NCI-H128 (cell line): ENCODE measurements around the gene BRME1.

Experiments used
- DNase-seq: peaks from one replicate; lab custom pipeline; 2025; ENCODE audit not compliant: unreplicated experiment; lab: John Stamatoyannopoulos, UW

BRME1 gene

DNA sequence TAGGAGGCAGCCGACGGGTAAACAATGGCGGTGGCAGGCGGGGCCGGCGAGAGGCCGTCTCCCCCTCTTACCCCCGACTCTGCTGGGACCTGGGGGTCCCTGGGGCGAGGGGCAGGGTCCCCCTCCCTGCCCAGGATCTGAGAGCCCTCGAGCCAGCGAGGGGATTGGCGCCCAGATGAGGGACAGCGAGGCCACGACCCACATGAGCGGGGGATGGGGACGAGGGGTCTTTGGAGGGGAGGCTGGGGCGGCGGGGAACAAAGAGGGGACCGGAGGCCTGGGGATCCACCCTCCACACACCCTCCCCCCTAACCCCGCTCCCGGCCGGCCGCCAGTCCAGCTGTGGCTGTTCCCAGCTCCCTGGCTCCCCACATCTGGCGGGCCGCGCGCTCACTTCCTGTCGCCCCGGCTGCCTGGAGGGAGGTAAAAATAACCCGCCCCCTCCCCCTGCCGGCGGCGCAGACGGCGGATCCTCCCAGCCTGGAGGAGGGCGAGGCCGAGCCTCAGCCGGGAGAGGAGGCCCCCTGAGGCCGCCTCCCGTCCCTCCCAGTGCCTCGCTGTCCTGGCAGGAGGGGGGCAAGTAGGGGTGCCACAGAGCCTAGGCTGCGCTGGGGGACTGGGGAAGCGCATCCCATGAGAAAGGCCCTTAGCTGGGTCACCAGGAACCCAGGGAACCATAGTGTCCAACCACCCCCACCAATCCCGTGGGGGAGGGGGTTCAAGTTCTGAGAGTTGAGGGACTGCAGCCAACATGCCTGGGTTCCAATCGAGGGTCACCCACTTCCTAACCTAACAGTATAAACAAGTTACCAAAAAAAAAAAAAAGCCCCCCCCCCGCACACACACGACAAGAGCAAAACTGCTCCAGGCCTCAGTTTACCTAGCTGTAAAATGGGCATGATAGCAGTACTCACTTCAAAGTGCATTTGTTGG is 58.2 kb downstream of the BRME1 start:
- DNase-seq: peak; percentile 69

- DNase-seq: peak; percentile 66
Measured at GRCh38 chr19:13846557-13847406, 59.1 kb downstream of the BRME1 start.

- DNase-seq: no peak
Measured at GRCh38 chr19:13844130-13844631, 61.7 kb downstream of the BRME1 start.

- no peak for DNase-seq
Measured at GRCh38 chr19:13843104-13843921, 62.6 kb downstream of the BRME1 start.

DNA sequence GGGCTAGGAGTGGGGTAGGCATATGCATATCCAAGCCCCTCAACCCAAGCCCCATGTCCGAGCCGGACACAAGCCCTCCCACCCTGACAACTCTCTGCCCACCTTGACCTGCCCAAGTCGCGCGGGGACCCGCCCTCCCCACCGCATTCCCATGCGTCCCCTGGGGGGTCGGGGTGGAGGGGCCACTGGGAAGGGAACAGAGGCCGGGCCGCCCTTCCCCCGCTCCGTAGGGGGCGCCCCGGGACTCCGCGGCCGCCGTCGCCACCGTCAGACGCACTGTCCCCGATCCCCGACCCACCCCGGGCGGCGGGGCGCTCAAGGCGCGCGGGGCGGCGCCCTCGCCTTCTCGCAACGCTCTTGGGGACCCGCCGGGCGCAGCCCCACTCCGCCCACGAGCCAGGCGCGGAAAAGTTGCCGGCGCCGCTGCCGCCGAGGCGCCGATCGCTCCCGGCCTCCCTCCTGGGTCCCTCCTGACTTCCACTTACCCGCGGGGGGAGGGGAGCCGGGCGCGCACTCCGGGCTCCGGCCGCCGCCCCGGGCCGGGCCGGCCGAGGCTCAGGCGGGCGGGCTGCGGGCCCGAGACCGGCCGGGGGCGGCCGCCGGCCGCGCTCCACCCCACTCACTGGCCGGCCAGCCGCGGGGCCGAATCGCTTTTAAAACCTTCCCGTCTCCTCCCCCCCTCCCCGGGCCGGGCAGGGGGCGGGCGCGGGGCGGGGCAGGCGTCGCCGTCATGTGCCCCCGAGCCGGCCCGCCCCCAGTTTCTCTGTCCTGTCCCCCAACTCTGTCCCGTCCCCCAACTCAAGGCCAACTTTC is 63.4 kb downstream of the BRME1 start:
- no peak for DNase-seq

GRCh38 chr19:13841962-13842290 is 64.0 kb downstream of the BRME1 start:
- no peak for DNase-seq

DNA sequence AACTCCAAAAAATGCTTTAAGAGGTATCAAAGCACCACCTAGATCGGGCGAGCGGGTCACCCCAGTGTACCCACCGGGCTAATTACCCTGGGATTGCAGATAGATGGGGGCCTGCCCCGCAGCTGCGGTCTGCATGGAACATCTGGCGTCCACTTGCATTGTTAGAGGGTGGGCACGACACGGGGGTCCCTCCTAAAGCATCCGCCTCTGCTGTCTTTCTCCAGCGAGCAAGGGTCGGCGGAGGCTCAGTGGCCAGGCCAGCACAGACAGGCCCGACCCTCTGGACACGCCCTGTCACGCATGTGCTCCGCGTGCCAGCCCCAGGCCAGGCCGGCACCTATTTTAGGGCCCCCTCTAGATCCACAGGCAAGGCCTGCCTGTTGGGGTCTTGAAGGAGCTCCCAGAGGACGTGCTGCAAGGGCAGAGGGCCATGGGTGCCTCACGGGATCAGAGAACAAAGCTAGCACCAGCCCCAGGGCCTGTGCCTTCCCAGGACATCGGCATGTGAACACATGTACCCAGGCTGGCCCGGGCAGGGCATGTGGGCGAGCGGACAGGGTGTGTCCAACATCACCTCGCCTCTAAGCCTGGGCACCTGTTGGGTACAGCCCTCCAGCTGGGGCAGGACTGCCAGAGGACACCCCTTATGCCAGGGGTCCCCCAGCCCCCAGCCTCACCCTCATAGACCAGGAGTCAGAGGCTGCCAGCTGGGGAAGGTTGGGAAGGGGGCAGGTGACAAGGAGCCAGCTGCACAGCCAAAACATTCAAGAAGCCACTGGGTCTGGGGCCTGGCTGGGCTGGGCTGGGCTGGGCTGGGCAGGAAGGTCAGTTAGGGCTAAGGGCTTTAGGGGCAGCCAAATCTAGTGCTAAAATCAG is 64.6 kb downstream of the BRME1 start:
- no peak for DNase-seq

GRCh38 chr19:13840305-13841085 is 65.4 kb downstream of the BRME1 start:
- DNase-seq: no peak

DNA sequence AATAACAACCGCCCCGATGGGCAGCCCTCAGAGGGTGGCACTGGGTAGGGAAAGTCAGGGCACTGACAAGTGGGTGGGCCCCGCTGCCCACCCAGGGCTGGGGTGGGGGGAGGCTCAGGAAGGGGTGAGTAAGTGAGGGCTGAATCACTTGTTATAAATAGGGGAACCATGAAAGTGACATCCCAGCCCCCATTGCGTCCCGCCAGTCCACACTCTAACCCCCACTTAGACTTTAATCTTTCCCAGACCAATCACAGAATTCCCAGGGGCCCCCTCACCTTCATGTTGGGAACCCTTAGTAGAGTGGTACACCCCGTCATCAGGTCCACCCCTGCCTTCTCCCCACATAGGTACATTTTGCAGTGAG is 66.0 kb downstream of the BRME1 start:
- DNase-seq: no peak

GRCh38 chr19:13839130-13839937 is 66.6 kb downstream of the BRME1 start:
- no peak for DNase-seq

DNA sequence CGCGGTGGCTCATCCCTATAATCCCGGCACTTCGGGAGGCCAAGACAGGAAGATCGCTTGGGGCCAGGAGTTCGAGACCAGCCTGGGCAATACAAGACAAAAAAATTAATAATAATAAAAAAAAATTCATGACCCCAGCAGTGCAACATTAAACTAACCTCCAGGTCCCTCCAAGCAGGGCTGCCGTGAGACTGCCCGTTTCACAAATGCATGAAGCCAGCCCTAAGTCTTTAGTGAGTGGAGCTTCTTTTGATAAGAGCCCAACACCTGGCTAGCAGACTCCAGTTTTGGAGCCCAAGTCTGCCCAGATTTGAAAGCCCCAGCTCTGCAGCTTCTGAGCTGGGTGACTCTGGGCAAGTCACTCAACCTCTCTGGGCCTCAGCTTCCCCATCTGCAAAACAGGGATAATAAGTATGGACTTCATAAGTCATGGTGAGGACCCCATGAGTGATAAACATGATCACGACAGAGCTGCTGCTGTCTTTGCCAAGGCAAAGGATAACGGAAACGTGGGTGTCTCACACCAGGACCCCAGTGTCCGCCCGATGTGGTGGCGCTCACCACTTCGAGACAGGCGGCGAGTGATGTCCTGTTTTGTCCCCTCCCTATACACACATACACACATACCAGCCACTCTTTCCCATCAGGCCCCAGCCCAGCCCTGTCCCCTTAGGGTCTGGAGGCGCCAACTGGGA is 67.3 kb downstream of the BRME1 start:
- DNase-seq: no peak

DNA sequence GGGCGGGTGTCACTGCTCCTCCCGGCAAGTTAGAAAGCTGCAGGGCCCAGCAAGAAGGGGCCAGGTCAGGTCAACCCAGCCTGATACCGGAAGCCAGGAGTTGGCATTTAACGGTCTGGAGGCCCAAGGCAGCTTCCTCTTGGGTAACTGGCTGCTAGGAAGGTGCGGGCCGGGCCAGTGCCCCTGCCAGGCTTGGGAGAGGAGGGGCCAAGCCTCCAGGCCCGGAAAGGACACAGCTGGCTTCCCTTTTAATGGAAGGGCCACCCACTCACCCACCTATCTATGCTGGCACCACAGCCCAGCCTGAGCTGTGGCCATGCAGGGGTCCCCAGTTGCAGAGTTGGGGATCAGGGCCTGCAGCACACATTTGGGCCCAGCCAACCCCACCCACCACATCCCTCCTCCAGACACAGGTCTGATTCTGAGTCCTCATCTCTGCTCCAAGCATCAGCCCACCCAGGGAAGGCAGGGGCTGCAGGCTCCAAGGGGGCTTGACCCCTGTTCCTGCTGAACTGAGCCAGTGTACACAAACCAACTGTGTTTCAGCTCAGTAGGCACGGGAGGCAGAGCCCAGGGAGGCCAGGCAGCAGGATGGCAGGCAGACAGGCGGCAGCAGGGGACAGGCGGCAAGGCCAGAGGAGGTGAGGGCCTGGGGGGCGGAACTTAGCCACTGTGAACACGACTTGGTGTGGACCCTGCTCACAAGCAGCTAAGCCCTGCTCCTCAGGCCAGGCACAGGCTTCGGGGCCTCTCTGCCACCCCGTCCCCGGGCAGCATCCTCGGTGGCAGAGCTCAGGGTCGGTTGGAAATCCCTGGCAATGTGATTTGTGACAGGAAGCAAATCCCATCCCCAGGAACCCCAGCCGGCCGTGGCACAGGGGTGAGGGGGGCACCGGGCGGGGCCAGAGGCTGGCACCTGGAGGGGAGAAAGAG is 69.9 kb downstream of the BRME1 start:
- no peak for DNase-seq

DNA sequence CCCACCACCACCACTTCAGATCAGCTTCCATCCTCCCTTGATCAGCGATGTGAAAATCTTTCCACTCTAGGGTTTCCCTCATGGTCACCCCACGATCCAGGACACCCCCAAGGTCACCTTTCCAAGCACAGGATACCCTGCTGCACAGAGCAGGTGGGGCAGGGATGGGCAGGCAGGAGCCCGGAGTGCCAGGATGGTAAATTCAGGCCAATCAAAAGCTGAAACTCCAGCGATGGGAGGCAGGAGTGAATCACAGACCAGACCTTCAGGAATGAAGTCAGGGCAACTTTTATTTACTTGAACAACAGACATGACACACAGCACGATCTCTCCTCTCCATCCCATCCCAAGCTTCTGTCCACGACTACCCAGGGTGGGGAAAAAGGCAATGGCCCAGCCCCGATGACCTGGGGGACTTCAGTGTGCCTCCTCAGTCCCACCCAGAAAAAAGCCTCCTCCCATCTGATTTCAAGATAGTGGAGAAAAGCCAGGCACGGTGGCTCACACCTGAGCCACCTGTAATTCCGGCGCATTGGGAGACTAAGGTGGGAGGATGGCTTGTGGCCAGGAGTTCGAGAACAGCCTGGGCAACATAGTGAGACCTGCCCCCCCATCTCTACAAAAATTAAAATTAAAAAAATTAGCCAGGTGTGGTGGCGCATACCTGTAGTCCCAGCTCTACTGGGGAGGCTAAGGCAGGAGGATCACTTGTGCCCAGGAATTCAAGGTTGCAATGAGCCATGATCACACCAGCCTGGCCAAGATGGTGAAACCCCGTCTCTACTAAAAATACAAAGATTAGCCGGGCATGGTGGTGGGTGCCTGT is 71.5 kb downstream of the BRME1 start:
- DNase-seq: no peak

DNA sequence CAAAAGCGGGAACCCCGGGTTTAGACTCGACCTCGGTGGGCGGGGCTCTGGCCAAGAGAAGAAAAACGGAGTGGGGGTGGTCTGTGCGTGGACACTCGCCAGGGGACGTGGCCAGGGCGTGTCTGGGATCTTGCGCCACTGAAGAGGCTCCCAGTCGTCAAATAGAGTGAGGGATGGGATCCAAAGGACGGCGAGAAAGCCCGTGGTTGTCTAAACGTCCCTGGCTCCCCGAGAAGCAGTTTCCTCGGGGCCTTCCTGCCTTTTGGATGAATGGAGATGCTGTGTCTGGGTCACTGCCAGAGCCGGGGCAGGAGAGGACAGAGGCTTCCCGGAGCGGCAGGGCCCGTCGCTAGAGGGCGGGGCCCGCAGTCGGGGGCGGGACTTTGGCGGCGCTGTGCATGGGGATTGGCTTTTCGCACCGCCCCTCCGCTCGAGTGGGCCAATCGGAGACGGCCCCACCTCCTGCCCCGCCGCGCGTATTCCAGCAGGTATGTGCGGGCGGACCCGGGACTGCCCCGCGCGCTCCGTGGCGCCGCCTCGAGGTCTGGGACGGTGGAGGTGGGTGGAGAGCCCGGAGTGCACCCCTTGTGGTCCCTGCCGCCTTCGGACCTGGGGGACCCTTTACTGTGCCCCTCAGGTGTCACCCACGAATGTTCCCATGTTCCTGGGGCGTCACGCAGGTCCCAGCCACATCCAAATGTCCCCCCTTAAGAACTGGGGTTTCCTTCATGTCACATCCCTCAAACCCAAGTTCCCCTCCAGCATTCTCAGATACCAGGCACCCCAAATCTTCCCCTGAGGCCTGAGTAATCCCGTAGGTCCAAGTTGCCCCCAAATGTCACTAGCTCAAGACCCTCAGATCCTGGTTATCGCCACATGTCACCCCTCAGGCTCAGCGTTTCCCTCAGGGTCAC is 72.3 kb downstream of the BRME1 start:
- peak; percentile 72 for DNase-seq
